Measurements from ENCODE around the gene CDH4.

CDH4 gene

GRCh38 chr20:61527626-61528025 lies 275.6 kb downstream of the CDH4 start:
- in situ Hi-C loops (cut with MboI; ENCODE audit: low sequenced_read_pairs) = no loop called here

DNA sequence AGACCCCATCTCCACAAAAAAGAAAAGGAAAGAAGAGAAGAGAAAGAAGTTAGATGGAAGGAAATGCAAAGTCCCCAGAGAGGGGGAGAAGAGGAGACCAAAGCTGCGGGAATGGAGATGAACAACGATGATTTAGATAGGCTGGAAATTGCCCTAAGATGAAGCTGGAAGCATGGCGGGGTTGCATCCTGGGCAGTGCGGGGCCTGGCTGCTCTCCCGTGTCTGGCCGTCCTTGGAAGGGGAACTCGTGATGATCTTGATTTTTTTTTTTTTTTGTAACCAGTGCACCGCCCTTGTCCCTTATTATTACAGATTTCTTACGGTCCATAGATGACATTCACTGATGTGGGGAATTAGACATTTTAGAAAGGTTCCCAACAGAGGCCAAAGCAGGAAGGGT lies 276.5 kb downstream of the CDH4 start:
- in situ Hi-C loops (cut with MboI; ENCODE audit: low sequenced_read_pairs) = no loop called here

GRCh38 chr20:61529354-61529753 lies 277.3 kb downstream of the CDH4 start:
- in situ Hi-C loops (cut with MboI; ENCODE audit: low sequenced_read_pairs) = no loop called here

DNA sequence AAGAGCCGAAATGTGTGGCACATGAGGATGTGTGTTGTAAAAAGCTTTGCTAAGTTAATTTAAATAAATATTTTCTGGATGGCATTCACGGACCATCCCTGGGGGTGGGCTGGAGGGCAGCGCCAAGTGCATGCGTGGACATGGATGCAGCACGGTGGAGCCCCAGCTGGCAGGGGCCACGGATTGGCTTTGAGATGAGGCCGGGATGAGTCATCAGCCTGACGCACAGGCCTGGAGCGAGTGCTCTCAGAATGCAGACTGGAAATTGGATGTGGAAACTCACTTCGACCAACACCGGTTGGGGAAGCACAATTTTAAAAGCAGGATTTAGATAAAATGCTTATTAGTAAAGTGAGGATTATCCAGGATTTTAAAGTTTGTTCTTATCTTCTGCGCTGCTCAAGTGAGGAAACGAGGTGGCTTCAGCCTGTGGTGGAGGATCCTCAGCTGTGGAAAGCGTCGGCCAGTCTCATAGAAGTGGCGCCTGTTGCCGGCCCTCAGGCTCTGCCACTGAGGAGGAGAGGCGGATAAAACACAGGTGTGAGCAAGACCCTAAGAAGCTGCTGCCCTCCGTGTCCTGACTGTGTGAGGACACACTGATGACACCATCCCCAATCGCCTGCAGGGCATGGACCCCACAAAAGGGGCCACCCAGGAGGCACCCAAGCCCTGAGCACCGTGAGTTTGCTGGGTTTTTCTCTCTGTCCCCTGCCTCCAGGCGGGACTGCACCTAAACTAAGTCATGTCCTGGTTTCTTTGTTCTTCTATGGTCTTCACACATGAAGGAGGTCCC lies 279.7 kb downstream of the CDH4 start:
- in situ Hi-C loops (cut with MboI; ENCODE audit: low sequenced_read_pairs) = no loop called here

DNA sequence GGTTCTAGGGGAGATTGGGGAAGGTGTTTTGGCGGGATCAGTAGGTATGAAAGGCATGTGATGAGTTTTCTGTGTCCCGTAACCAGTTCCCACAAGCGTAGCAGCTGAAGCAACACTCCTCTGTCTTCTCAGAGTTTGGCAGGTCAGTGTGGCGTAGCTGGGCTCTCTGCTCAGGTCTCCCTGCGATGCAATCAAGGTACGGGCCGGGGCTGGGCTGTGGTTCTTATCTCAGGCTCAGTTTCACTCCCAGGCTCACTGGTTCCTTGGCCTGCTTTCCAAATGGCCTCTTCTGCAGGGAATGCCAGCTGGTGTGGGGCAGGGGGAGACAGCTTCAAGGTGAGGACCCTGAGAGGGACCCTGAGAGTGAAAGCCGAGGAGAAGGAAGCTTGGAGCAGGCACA lies 280.7 kb downstream of the CDH4 start:
- in situ Hi-C loops (cut with MboI; ENCODE audit: low sequenced_read_pairs) = no loop called here

DNA sequence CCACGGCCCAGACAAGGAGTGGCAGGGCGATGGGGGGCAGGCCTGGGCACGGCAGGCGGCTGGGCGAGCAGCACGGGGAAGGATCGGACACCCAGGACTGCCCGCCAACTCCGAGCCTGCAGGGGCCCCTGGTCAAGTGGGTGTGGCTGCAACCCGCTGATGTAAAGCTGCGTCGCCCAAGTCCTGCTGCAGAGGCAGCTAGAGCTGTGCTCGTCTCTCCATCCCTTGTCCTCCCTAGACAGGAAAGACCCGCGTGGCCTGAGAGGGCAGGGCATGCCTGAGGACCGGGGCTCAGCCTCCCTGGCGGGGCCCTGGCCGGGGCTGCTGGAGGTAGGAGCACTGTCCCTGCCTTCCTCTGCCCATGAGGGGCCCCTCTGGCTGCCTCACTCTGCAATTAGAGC lies 281.2 kb downstream of the CDH4 start:
- in situ Hi-C loops (cut with MboI; ENCODE audit: low sequenced_read_pairs) = no loop called here

- in situ Hi-C loops (cut with MboI; ENCODE audit: low sequenced_read_pairs) = no loop called here
Measured at GRCh38 chr20:61534346-61534745, 282.3 kb downstream of the CDH4 start.

DNA sequence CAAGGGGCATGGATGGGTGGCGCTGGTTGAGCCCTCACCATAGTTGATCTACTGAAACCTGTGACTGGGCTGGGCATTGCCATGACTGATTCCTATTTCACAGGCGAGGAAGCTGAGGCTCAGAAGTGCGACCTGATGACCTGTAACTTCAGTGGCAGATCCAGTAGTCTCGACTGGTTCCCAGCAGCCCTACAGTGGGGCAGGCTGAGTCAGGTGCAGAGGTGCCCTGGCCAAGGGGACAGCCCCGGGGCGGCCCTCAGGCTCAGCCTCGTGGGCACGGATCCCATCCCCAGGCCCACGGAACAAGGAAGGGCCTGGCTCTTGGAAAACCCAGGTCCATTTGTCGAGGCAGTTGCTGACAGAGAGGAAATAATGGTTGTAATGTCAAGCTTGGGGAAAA lies 283.0 kb downstream of the CDH4 start:
- in situ Hi-C loops (cut with MboI; ENCODE audit: low sequenced_read_pairs) = no loop called here

DNA sequence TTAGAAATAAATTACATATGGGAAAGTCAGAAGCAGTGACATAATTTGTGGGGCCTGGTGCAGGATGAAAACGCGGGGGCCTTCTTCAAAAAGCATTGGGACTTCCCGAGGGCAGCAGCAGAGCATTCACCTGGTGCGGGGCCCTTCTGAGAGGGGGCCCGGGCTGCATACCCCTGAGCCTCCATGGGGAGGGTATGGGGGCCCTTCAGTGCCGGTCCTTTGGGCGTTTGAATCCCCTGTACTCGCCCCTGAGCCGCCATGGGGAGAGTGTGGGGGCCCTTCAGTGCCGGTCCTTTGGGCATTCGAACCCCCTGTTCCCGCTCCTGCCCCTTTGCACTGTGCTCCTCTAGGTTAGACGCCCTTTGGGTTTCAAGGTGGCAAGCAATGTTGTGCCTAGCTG lies 283.5 kb downstream of the CDH4 start:
- in situ Hi-C loops (cut with MboI; ENCODE audit: low sequenced_read_pairs) = no loop called here

DNA sequence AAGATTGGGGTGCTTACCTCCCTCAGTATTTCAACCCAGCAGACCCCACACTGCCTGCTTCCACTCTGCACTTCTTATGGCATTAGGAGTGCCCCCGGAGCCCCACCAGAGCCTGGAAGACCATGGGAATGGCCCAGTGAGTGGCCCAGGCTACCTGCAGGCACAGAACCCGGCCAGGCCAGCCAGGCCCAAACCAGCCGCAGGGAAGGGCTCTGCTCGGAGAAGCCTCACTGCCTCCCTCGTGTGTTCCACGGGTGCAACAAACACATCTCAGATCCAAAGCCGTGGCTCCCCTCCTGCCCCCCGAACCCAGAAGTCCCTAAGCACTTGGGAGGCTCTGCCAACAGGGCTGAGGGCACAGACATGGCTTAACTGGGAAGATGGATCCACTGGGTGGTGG lies 283.9 kb downstream of the CDH4 start:
- in situ Hi-C loops (cut with MboI; ENCODE audit: low sequenced_read_pairs) = no loop called here

- in situ Hi-C loops (cut with MboI; ENCODE audit: low sequenced_read_pairs) = no loop called here
Measured at GRCh38 chr20:61536671-61537070, 284.6 kb downstream of the CDH4 start.

GRCh38 chr20:61537239-61538182 lies 285.4 kb downstream of the CDH4 start:
- in situ Hi-C loops (cut with MboI; ENCODE audit: low sequenced_read_pairs) = no loop called here

DNA sequence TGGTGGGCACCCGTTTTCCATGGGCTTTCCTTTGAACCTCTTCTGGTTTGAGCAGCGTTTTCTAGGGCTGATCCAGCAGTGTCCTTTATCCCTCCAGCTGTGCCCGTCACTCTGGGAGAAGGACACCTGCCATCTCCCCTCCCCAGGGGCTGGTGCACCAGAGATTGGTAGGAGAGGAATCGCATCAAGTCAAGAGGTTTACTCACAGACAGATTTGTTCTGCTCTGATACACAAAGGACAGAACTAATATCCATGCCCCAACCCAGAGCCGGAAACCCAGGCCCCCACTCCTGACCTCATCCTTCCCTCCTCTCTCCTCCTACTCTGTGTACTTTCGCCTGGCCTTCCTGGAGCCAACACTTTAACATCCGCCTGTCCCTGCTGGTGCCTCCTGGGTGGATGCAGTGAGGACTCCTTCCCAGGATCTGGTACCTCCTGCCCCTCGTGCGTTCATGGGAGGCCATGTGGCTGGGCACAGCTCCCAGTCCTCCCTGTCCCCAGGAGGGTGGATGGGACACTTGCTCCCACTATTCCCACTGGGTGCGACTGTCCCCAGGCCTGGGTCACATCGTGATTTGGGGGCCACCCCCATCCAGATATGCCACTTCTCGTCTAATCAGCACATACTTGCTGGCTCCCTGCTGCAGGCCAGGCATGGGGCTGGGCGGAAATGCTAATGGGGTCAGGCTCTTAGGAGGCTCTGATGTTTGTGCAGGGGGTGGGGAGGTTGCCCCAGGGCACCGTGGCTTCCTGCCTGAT lies 286.3 kb downstream of the CDH4 start:
- in situ Hi-C loops (cut with MboI; ENCODE audit: low sequenced_read_pairs) = no loop called here

DNA sequence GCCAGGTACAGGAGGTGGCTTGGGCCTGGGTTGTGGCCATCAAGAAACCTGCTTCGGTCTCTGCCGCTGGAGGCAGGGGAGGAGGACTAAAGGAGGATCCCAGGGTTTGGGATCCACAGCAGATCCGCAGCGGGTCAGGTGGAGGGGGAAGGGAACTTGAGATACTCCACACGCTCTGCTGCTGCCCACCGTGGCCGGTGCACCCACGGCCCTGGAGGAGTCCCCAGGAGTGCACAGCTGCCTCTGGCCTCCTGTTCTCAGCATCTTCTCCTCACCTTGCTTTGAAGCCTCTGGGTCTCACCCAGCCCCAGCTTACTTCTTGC lies 286.8 kb downstream of the CDH4 start:
- in situ Hi-C loops (cut with MboI; ENCODE audit: low sequenced_read_pairs) = no loop called here

GRCh38 chr20:61539706-61540360 lies 287.8 kb downstream of the CDH4 start:
- in situ Hi-C loops (cut with MboI; ENCODE audit: low sequenced_read_pairs) = no loop called here

DNA sequence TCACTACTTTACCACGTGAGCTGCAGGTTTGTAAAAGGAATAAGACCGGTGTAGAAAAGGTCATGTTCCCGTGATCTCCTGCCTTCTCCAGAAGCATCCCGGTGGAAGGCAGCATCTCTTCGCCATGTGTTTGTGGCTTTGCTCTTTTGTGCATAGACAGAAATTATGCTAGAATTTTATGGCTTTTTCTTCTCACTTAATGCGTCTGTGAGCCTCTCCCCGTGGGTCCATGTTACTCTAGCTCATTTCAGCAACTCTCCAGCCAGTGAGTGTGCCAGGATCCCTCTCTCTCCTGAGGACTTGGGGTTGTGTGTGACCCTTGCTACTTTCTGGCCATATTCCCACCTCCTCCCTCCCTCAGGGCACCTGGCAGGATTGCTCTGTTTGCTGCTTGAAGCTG lies 289.5 kb downstream of the CDH4 start:
- in situ Hi-C loops (cut with MboI; ENCODE audit: low sequenced_read_pairs) = no loop called here

DNA sequence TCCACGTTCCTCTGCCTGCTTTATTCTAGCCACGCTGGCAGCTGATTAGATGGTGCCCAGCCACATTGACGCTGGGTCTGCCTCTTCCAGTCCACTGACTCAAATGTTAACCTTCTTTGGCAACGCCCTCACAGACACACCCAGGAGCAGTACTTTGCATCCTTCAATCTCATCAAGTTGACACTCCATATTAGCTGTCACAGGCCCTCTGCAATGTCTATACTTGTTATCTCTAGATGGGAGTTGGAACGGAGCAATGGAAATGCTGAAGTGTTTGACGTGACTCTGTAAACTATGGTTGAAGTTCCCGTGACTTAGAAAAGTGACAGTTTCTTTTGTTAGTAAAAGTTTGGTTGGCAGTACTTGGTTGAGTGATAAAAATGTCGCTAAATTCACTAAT lies 291.0 kb downstream of the CDH4 start:
- in situ Hi-C loops (cut with MboI; ENCODE audit: low sequenced_read_pairs) = no loop called here

GRCh38 chr20:61543931-61544745 lies 292.1 kb downstream of the CDH4 start:
- in situ Hi-C loops (cut with MboI; ENCODE audit: low sequenced_read_pairs) = no loop called here

- in situ Hi-C loops (cut with MboI; ENCODE audit: low sequenced_read_pairs) = no loop called here
Measured at GRCh38 chr20:61544910-61545889, 293.1 kb downstream of the CDH4 start.

Measured in HL-60/S4 treated with phorbol 12-myristate 13-acetate at 8.2 ng/mL for 4 days and 3 days (cell line).